ENCODE measurements around the gene HBA1.
"Not testable (repeated sequence)": the region's sequence is repeated elsewhere in the genome, so short reads cannot be mapped to it uniquely, and the experiment has no call there.

GRCh38 chr16:204046-204445 lies 27.6 kb downstream of the HBA1 start:
- not testable (repeated sequence) for TF ChIP-seq CTCF (IDR thresholded peaks at IDR 0.05 in 8 of 11, conservative IDR thresholded peaks at IDR 0.05 in 3 of 11); POLR2A (IDR thresholded peaks at IDR 0.05)

Measured in spleen (tissue), 7 donors.